Fibroblast of the aortic adventitia (primary cell): Measurements from ENCODE around the gene OIT3. TPM values are rescaled to one million over a fixed set of nuclear protein-coding genes. Genes with fewer than 3 reads are reported as not detected.
"Not testable (repeated sequence)": the region's sequence is repeated elsewhere in the genome, so short reads cannot be mapped to it uniquely, and the experiment has no call there.

Experiments used
- DNase-seq: peaks from one replicate; pipeline ENCODE4 v3.0.0-alpha.2; 2010; ENCODE audit warnings: low read depth
- H3K4me3 ChIP-seq: 2 replicates; pipeline ENCODE4 v1.5.1; 2011; ENCODE audit warnings: low read depth, mild to moderate bottlenecking, control low read depth, low read length, moderate library complexity
- CTCF ChIP-seq: IDR thresholded peaks from 2 replicates; pipeline ENCODE4 v1.5.1; 2011; ENCODE audit warnings: mild to moderate bottlenecking, low read length, control low read depth, inconsistent platforms; ENCODE audit not compliant: insufficient read depth
- total RNA-seq: library from RNA; depleted of rRNA; stranded (reverse); fragments of >200 nt; gene quantifications from 2 replicates; pipeline ENCODE4 v1.2.3, GENCODE V29; 2012; ENCODE audit warnings: low replicate concordance

The OIT3 gene
- total RNA-seq, 1 donor, result not detected

GRCh38 chr10:72911758-72912157 lies 18.2 kb downstream of the OIT3 start:
- no peak for TF ChIP-seq CTCF
- peak; percentile 27 for DNase-seq
- H3K4me3 ChIP-seq, result no peak overlapping the region

- DNase-seq, result no peak
- no peak overlapping the region for H3K4me3 ChIP-seq
- no peak for TF ChIP-seq CTCF
These were observed 19.2 kb downstream of the OIT3 start for GRCh38 chr10:72912736-72913135.

GRCh38 chr10:72913287-72913686 lies 19.7 kb downstream of the OIT3 start:
- no peak overlapping the region for H3K4me3 ChIP-seq
- DNase-seq, result no peak
- no peak for TF ChIP-seq CTCF

- H3K4me3 ChIP-seq, result not testable (repeated sequence)
- DNase-seq, result peak; percentile 64
These were observed 23.7 kb downstream of the OIT3 start for GRCh38 chr10:72917201-72917600.

- H3K4me3 ChIP-seq, DNase-seq: not testable (repeated sequence)
These were observed 24.3 kb downstream of the OIT3 start for GRCh38 chr10:72917803-72918332.

GRCh38 chr10:72918352-72918751 lies 24.8 kb downstream of the OIT3 start:
- H3K4me3 ChIP-seq, result no peak overlapping the region
- no peak for TF ChIP-seq CTCF
- no peak for DNase-seq

GRCh38 chr10:72921147-72921683 lies 27.7 kb downstream of the OIT3 start:
- not testable (repeated sequence) for H3K4me3 ChIP-seq, DNase-seq

GRCh38 chr10:72924351-72924750 lies 30.8 kb downstream of the OIT3 start:
- no peak overlapping the region for H3K4me3 ChIP-seq
- TF ChIP-seq CTCF, result no peak
- no peak for DNase-seq
